GM12801 (cell line): ENCODE measurements around the gene EXTL1.

ENCODE experiments used
- CTCF ChIP-seq: IDR thresholded peaks from one replicate; pipeline ENCODE4 v1.5.1; 2011; ENCODE audit warnings: control low read depth; ENCODE audit not compliant: insufficient read length; ENCODE audit errors: extremely low read depth

The EXTL1 gene

GRCh38 chr1:26049531-26050247 lies 28.1 kb downstream of the EXTL1 start:
- no peak for TF ChIP-seq CTCF

GRCh38 chr1:26050248-26050640 lies 28.7 kb downstream of the EXTL1 start:
- no peak for TF ChIP-seq CTCF

GRCh38 chr1:26053718-26054560 lies 32.4 kb downstream of the EXTL1 start:
- TF ChIP-seq CTCF: no peak

GRCh38 chr1:26055041-26055440 lies 33.5 kb downstream of the EXTL1 start:
- TF ChIP-seq CTCF: no peak

GRCh38 chr1:26057189-26057588 lies 35.6 kb downstream of the EXTL1 start:
- TF ChIP-seq CTCF: no peak

GRCh38 chr1:26058052-26058595 lies 36.5 kb downstream of the EXTL1 start:
- TF ChIP-seq CTCF: no peak

GRCh38 chr1:26059906-26060305 lies 38.3 kb downstream of the EXTL1 start:
- TF ChIP-seq CTCF: no peak
